HG03457 (cell line): ENCODE measurements around the gene PCA3.

Source experiments
- ATAC-seq: cut with Tn5 transposase; IDR thresholded peaks from one replicate; pipeline ENCODE4 v1.9.1; 2021; ENCODE audit warnings: moderate number of reproducible peaks; ENCODE audit not compliant: unreplicated experiment

The PCA3 gene

DNA sequence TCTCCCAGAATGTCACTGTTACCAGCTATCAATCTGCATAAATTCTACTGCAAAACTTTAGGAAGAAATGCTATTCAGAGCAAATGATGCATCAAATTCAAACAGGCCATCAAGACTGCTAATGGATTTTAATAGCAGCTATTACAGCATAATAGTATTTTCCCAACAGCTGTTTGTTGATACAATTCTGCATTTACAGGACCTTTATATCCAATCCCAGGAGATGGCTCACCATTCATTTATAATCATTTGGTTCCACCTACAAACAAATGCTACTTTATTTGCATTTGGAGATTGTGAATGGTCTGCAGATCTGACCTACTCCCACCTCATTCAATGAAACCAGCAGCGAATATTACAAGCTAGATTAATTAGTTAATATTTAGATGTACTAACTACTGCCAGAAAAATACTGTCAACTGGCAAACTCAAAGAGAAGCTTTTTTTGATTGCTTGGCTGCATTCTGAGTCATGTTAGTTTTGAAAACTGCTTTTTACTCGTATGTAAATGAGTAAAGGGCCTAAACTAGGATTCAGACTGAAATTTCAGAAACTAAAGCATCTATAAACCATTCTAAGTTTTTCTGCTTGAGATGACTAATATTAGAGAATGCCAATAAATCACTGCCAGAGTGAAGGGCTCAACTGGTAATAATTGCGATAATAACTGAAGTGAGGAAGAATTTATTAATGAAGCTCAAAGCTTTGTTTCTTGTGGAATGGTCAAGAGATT is 7.1 kb upstream of the PCA3 start:
- ATAC-seq: no peak

DNA sequence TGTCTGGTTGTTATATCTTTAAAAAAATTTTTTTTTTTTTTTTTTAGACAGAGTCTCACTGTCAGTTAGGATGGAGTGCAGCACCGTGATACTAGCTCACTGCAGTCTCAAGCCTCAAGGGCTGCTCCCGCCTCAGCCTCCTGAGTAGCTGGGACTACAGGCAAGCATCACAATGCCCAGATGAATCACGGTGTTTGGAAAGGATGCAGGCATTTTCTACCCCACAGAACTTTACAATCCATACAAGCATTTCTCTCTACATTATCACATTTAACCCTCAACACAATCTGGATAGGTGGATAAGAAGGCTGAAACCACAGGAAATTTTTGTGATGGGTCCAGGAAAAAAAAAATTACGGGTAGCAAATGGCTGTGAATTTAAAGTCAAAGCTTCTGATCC is 5.8 kb upstream of the PCA3 start:
- ATAC-seq: no peak

DNA sequence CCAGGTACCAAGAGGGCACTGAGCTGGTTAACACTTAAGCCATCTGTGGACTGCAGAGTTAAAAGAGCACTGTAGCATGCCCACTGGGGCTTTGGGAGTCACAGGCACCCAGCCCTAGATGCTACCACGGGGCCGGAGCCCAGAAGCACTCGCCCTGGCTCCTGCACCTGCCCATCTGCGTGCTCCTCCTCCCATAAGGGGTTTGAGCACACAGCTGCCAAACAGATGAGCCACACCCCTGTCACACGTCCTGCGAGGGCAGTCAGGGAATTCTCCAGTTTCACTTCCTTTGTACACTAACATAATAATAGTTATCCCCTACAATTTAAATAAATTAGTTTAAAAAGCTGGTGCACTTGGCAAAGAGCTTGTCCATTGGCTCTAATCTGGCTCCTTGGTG is 4.5 kb upstream of the PCA3 start:
- ATAC-seq: no peak

DNA sequence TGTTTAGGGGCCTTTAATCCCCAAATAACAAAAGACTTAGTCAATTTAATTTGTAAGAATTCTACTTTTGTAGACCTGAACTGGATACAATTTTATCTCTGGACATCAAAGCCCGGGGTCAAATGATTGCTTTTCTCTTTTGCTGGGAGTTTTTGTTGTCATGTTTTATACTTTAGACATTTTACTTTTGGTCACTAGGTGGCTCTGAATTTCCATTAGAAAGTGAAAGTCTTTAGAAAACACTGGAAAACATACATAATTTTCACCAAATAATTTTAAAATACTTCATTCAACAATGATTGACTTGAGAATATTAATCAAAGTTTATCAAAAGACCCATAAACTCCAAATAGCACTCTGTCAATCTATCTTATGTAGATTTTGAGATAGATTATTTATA is 2.8 kb upstream of the PCA3 start:
- no peak for ATAC-seq

DNA sequence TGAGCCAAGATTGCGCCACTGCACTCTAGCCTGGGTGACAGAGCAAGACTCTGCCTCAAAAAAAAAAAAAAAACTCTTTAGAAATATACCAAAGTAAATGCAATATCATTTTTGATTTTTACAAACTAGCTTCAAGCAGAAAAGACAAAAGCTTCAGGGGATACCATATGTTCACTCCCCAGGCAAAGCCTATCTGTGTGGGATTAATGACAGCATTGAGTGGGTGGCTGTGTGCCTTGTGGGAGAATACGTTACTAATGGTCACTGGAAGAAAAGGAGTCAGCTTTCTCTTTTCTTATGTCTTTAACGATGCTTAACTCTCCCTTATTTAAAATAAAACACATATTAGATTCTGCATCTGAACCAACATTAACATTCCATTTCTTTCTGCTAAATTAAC is 1.9 kb downstream of the PCA3 start:
- ATAC-seq: no peak

DNA sequence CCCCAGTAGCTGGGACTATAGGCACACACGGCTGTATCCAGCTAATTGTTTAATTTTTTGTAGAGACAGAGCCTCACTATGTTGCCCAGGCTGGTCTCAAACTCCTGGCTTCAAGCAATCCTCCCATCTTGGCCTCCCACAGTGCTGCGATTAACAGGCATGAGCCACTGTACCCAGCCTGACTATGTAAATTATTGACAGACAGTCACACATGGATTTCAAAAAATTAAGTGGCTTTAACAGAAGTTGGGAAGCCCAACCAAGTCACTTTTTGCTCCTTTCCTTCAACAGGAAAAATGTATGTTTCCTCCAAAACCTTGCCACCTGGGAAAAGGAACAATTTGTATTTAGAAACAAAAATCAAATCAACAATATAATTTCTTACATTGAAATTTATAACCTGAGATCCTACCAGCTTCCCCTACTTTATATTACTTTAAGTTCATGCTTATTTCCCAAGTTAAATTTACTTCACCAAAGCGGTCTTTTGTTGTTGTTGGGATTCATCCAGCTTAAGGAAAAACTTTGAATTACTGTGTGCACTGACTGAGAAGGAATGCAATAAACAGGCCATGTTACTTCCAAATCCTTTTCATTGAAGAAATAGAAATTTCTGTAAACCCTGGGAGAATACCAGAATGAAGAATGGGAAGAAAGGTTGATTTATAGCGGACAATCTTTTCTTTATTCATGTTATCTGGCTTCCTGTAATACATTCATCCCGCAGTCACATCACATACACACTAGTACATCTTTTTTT is 8.6 kb downstream of the PCA3 start:
- ATAC-seq: no peak

DNA sequence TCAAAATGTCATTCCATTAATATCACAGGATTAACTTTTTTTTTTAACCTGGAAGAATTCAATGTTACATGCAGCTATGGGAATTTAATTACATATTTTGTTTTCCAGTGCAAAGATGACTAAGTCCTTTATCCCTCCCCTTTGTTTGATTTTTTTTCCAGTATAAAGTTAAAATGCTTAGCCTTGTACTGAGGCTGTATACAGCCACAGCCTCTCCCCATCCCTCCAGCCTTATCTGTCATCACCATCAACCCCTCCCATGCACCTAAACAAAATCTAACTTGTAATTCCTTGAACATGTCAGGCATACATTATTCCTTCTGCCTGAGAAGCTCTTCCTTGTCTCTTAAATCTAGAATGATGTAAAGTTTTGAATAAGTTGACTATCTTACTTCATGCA is 20.6 kb downstream of the PCA3 start:
- no peak for ATAC-seq

DNA sequence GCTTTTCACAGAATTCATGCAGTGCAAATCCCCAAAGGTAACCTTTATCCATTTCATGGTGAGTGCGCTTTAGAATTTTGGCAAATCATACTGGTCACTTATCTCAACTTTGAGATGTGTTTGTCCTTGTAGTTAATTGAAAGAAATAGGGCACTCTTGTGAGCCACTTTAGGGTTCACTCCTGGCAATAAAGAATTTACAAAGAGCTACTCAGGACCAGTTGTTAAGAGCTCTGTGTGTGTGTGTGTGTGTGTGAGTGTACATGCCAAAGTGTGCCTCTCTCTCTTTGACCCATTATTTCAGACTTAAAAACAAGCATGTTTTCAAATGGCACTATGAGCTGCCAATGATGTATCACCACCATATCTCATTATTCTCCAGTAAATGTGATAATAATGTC is 21.3 kb downstream of the PCA3 start:
- no peak for ATAC-seq

DNA sequence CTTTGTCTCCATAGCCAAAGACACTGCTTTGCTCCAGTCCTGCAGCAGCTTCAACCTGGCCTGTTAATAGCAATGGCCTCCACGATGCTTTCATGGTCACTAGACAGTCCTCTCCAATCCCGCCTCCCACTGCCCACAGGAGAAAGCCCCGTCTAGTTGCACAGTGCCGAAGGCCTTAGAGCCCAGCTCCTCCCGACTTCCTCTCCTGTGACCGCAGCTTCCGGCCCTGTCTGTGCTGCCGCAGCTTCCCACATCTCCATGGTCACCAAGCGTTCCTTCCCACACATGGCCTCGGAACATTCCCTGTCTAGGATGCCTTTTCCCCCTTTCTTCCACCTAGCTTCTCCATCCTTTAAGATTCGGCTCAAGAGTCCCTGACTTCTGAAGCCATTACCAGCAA is 23.4 kb downstream of the PCA3 start:
- ATAC-seq: no peak

DNA sequence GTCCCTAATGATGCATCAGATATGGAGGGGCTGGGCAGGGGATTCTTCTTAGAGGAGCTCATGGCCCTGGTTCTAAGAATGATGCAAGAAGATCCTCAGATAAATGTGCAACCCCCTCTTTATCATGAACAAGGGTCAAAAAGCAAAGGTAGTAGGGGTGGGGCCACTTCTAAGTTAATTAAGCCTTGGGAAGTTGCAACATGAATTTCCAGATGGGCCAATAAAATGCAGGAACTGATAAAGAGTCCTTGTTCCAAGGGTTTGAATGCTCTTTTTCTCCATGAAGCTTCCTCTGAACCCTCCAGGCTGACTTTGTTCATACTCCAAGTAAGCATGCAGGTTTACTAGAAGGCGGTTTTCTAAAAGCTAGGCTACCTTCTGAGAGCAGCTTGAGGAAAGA is 25.6 kb downstream of the PCA3 start:
- no peak for ATAC-seq

DNA sequence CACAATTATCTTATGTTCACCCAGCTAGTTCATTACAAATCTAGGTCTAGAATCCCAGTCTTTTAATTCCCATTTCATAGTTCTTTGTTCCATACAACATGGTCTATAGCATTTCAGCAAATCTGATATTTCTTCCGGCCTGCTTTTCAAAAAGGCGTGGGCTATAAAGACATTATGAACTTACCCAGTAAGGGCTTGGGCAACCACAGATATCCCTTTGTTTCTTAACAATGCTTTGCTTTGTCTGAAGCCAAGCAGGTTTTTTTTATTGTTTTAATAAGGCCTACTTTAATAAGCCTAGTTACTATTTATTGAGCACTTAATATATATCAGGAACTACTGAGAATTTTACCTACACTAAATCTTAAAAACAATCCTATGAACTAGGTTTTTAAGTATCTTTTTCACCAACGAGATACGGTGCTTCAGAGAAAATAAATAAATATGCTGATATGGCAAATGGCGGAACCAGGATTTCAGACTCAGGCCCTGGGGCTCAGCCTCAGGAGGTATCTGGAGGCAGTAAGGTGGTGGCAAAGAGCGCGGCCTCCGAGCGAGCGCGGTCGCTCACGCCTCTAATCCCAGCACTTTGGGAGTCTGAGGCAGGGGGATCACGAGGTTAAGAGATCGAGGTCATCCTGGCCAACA is 29.7 kb downstream of the PCA3 start:
- no peak for ATAC-seq

DNA sequence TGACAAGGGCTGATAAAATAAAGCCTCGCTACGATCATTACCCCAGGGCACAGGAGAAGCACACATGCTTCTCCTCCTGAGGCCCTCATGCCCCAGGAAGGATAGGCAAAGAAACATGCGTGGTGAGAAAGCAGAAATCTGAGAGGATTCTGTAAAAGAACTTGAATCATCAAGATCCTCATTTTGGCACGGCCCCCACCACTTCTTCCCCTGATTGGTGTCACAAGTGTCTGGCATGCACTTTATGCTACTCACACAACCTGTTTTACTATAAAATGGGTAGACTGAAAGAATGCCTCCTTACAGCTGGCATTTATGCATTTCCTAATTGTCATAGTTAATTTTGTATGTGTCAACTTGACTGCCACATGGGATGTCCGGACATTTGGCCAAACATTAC is 32.1 kb downstream of the PCA3 start:
- no peak for ATAC-seq

DNA sequence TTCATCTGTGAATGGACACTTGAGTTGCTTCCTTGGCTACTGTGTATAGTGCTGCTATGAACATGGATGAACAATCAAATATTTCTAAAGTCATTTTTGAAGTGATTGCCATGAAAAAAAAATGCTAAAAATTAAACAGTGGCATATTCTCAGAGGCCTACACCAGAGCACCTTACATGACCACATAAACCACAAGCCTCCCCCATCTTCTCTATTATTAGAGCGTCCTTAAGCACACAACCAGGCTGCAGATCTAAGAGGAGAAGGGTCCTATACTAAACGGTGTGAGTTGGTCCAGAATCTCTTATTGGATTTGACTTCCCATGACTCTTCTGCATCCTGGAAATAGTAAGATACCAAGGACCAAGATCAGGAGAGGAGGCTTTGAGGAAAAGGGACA is 34.3 kb downstream of the PCA3 start:
- no peak for ATAC-seq

DNA sequence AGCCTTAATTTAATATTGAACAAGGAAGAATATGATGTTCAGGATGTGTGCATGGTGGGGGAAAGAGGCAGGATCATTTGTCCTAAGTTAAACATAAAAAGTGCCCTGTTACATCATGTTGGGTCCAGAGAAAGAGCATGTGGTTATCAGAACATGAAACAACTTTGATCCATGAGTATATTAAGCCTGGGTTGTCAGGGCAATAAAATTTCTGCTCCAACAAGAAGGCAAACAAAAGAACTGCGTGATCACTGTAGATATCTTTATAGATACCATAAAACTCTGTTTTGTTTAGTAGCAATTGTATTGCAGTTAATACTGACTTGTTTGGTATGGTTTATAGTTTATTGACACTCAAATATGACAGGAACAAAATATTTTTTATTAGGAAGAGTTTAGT is 35.2 kb downstream of the PCA3 start:
- ATAC-seq: no peak

DNA sequence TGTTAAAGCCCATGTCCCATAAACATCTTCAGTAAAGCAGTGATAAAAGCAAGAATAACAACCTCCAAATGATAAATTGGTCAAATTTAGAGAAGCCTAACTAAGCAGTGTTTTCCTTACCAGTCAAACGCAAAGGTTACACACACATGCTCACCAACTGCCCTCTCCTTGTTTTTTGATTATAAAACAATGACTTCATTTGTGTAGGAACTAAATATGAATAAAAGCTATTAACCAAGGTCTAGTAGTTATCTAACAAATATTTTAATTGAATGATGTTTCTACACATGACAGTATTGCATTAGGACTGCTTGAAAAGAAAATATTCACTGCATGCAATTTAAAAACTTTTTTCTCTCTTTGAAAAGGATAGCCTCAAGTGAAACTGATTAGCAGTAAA is 36.7 kb downstream of the PCA3 start:
- ATAC-seq: no peak

DNA sequence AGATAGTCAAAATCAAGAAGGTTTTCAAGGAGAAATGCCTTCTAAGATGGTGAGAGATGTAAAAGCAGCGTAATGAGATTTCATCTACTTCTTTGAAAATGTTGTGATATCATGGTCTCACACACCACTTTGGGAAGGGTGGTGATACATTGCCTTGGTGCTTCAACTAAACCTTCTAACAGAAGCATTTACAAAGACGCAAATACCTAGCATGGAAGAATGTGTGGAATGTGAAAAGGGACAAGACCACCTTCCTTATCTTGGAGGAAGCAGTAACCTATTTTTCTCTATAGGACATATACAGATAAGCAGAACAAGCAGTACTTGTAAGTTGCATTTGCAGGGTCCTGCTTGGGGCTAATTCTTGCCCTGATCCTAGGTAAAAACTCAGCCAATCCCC is 38.8 kb downstream of the PCA3 start:
- no peak for ATAC-seq

DNA sequence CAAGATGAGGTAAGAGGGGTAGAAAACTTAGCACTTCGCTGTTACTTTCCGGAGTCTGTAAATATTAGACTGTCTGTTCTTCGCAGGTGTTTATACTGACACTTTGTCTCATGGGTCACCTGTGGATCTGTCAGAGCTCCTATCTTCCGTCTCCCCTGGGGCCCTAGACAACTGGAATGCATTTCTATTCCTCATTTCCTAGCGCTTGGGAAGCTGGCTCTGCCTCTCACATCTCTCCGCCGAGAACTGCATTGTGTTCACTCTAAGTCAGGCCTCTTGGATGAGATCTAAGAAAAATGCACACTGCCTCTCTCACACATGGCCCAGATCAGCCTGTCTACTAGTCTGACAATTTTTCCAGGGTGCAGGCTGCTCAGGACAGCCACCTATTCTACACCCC is 39.5 kb downstream of the PCA3 start:
- ATAC-seq: no peak

DNA sequence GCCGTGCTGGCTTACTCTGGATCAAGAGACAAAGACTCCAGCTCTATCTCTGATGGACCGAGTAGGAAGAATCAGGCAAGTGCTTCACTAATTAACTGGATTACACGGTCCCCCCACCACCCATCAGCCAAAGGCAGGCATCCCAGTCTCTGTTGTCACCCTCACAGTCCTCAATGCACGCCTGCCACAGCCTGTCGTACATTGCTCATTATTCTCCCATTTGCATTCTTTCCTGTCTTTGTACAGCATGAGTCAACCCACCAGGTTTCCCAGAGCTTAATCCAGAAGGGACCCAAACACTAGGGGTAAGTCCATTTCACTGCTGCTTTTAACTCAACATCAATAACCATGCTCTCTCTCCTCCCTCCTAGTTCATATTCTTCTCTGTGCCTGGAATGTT is 44.4 kb downstream of the PCA3 start:
- ATAC-seq: no peak

DNA sequence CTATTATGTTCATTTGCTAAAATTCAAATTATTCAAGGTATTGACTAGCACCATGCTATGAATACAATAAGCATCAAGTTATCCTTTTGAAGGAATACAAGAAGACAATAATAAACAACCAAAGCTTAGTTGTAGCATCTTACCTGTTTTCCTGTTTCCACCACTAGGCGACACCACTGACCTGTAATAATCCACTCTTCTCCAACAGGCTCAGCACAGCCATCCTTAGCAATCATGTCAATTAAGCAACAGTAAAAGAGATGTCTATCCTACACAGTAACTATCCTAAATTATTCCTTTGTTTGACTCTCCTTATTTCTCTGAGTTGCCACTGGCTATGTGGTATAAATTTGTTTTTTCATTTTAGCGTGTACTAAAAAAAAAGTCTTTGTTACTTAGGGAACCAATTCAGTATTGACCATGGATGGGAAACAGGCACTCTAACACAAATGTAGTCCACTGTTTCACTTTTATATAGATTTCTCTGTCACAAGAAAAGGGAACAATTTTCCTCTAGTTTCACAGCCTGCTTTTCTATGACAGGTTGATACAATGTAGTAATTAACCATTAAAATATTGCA is 46.2 kb downstream of the PCA3 start:
- peak; percentile 76 for ATAC-seq

DNA sequence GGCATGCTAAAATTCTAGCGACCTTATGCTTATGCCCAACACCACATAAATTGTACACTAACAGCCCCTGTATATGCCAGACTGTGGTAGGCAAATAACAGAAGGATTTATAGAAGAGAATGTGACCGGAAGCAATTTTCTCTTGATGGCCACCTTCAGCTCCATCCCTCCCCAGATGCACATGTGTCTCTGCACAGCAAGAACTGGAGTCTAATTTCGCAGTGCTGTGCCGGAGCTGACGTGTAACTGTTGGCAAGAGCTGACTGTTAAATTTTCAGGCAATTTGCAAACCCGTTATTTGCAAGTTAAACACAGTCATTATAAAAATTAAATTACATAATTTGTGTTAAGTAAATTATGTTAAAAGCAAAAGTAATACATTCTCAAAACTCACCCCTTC is 48.4 kb downstream of the PCA3 start:
- no peak for ATAC-seq

DNA sequence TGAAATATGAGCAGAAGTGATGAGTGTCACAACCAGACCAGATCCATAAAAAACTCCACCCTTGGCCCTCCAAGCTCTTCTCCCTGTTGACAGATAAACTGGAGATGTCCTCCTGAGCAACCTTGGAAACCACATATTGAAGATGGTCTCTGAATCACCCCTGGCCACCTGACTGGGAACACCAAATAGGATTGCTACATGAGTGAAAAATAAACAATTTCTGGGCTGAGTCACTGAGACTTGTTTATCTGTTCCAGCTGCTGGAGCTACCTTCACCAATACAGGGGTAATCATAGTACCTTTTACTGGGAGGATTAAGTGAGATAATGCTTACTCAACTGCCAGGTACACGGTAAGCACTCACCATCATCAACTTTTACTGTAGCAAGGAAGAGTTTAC is 53.3 kb downstream of the PCA3 start:
- ATAC-seq: no peak

DNA sequence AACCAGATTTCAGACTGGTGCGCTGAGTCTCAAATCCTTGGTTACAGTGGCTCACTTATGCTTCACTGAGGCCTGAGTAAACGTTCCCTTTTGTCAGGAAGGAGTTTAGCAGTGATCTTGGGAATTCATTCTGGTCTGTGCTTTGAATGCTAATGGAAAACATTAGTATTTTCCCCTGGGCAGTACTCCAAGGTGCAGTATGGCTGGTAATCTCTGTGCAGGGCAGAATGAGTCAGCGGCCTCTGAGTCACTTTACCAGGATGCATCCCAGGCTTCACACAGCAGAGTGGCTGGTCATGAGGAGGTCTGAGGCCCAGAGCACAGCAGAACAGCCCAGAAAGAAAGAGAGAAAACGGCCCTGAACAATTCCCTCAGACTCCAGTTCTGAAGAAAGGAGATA is 54.0 kb downstream of the PCA3 start:
- no peak for ATAC-seq
